Endothelial cell of umbilical vein (primary cell): ENCODE results near the gene TSC22D1.

Experiments
- CTCF ChIP-seq, 2 donors: IDR thresholded peaks; 1 replicate in 1 of 2; 2 replicates in 1 of 2; pipeline ENCODE4 v1.5.1; 2011; ENCODE audit warnings: low read length in 2 of 2, mild to moderate bottlenecking in 2 of 2, moderate library complexity in 2 of 2, control low read depth in 1 of 2, inconsistent platforms in 1 of 2, low read depth in 1 of 2; ENCODE audit not compliant: insufficient read depth in 1 of 2; ENCODE audit errors: extremely low read depth in 1 of 2
- EZH2 ChIP-seq: IDR thresholded peaks from 2 replicates; pipeline ENCODE4 v1.6.1; 2012; ENCODE audit warnings: borderline replicate concordance, low read depth, mild to moderate bottlenecking, moderate library complexity, low read length, inconsistent platforms; ENCODE audit not compliant: severe bottlenecking
- FOS ChIP-seq: IDR thresholded peaks from 2 replicates; pipeline ENCODE4 v1.6.1; 2011; ENCODE audit warnings: mild to moderate bottlenecking, low read length, moderate library complexity, borderline replicate concordance; ENCODE audit not compliant: insufficient read depth
- GATA2 ChIP-seq: IDR thresholded peaks from 2 replicates; pipeline ENCODE4 v1.7.0; 2011; ENCODE audit warnings: low read depth, mild to moderate bottlenecking, moderate library complexity, mixed read lengths, low read length; ENCODE audit not compliant: insufficient read length, insufficient read depth
- POLR2AphosphoS5 ChIP-seq: IDR thresholded peaks from 2 replicates; pipeline ENCODE4 v1.6.1; 2012; ENCODE audit warnings: low read depth, mild to moderate bottlenecking, control low read depth, low read length, moderate library complexity; ENCODE audit not compliant: insufficient read depth

- TF ChIP-seq POLR2AphosphoS5 = no peak
- no peak for TF ChIP-seq CTCF (IDR thresholded peaks at IDR 0.05; ENCODE audit: extremely low read depth in 1 of 2, insufficient read depth in 1 of 2, low read depth in 1 of 2, low read length in 2 of 2)
- TF ChIP-seq EZH2 = no peak
- no peak for TF ChIP-seq GATA2
- no peak for TF ChIP-seq FOS
Measured at GRCh38 chr13:44389876-44390275, 186.3 kb downstream of the TSC22D1 start.
